GM13976 (cell line): ENCODE data around the gene SLC2A13.

ENCODE experiments used
- DNase-seq: peaks from one replicate; pipeline ENCODE4 v3.0.0; 2012; ENCODE audit warnings: low spot score
- CTCF ChIP-seq: IDR thresholded peaks from 2 replicates; pipeline ENCODE4 v1.5.1; 2012; ENCODE audit warnings: borderline replicate concordance, mild to moderate bottlenecking; ENCODE audit not compliant: insufficient read depth; ENCODE audit errors: extremely low read depth, missing control alignments, control extremely low read depth
- in situ Hi-C: fragments of 300-500 bp; cut with MboI; formaldehyde crosslinking; loops from one replicate; pipeline ENCODE4 v1.12.0; 2022; ENCODE audit warnings: low sequenced_read_pairs, mixed read lengths, inconsistent platforms; ENCODE audit not compliant: unreplicated experiment

Gene SLC2A13

GRCh38 chr12:39887856-39888255, 218.0 kb downstream of the SLC2A13 start:
- no peak for DNase-seq
- TF ChIP-seq CTCF: no peak
- in situ Hi-C loops: no loop called here

- no peak for TF ChIP-seq CTCF
- in situ Hi-C loops: no loop called here
- DNase-seq: no peak
Measured at GRCh38 chr12:39886106-39886505, 219.8 kb downstream of the SLC2A13 start.

- no peak for TF ChIP-seq CTCF
- no peak for DNase-seq
- in situ Hi-C loops: no loop called here
Measured at GRCh38 chr12:39884616-39885125, 221.2 kb downstream of the SLC2A13 start.

- no peak for DNase-seq
- no peak for TF ChIP-seq CTCF
- in situ Hi-C loops: no loop called here
Measured at GRCh38 chr12:39883411-39883810, 222.5 kb downstream of the SLC2A13 start.

GRCh38 chr12:39878753-39879152, 227.1 kb downstream of the SLC2A13 start:
- DNase-seq: no peak
- in situ Hi-C loops: no loop called here
- no peak for TF ChIP-seq CTCF

GRCh38 chr12:39875721-39876120, 230.2 kb downstream of the SLC2A13 start:
- no peak for TF ChIP-seq CTCF
- in situ Hi-C loops: no loop called here
- no peak for DNase-seq

- no peak for DNase-seq
- no peak for TF ChIP-seq CTCF
- in situ Hi-C loops: no loop called here
Measured at GRCh38 chr12:39874785-39875184, 231.1 kb downstream of the SLC2A13 start.
